Measurements from ENCODE around the gene ATF7IP.

Gene ATF7IP

DNA sequence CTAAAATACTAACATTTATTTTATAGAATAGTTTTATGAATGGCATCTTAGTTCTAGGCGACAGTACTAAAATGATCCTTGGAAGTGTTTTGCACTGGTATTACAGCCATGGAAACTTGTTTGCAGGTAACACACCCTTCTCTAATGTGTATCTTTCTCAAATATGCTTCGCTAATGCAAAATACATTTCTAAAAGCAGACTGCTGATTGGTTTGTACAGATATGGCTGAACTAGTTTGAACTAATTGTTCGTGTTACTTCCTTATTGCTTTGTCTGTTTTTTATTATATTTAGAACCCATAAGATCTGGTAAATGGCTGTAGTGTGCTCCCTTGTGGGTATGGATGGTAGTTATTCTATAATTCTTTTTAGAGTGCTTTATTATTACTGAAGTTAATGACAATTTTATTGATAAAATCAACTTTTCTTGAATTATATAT is 53.0 kb downstream of the ATF7IP start:
- DNase-seq (ENCODE audit: low read depth in 2 of 2), result no peak

DNA sequence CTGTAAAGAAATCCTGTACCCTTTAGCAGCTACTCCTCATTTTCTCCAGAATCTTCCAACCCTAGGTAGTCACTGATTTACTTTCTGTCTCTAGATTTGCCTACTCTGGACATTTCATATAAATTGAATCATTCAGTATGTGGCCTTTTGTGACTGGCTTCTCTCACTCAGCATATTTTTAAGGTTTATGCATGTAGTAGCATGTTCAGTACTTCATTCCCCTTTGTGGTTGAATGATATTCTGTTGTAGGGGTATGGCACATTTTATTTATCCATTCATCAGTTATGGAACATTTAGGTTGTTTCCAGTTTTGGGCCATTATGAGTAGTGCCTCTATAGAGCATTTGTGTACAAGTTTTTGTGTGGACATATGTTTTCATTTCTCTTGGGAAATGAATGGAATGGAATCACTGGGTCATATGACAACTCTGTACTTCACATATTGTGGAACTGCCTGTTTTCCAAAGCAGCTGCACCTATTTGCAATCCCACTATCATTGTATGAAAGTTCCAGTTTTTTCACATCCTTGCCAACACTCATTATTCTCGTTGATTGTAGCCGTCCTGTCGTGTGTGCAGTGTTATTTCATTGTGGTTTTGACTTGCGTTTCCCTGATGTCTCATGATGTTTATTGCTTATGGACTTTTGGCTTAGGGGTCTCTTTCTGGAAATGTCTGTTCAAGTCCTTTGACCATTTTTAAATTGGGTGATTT is 57.2 kb downstream of the ATF7IP start:
- DNase-seq (ENCODE audit: low read depth in 2 of 2), result no peak

DNA sequence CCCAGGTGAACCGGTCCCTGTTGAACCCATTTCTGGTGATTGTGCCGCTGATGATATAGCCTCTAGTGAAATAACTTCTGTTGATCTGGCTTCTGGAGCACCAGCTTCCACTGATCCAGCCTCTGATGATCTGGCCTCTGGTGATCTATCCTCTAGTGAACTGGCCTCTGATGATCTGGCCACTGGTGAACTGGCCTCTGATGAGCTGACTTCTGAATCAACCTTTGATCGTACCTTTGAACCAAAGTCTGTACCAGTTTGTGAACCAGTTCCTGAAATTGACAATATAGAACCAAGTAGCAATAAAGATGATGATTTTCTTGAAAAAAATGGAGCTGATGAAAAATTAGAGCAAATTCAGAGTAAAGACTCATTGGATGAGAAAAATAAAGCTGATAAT is 59.1 kb downstream of the ATF7IP start:
- DNase-seq (ENCODE audit: low read depth in 2 of 2), result no peak

DNA sequence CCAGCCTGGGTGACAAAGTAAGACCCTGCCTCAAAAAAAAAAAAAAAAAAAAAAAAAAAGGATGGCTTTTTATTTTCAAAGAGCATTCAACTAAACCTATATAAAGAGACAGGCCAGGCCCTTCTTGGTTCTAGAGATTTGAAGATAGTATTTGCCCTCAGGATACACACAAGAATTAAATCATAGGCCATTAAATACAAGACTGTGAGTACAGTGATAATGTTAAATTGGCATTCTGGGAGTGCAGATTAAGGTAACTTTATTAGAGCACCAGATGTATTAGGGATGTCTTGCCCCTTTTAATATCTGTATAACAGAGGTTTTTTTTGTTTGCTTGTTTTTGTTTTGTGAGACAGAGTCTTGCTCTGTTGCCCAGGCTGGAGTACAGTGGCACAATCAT is 61.3 kb downstream of the ATF7IP start:
- no peak for DNase-seq (ENCODE audit: low read depth in 2 of 2)

DNA sequence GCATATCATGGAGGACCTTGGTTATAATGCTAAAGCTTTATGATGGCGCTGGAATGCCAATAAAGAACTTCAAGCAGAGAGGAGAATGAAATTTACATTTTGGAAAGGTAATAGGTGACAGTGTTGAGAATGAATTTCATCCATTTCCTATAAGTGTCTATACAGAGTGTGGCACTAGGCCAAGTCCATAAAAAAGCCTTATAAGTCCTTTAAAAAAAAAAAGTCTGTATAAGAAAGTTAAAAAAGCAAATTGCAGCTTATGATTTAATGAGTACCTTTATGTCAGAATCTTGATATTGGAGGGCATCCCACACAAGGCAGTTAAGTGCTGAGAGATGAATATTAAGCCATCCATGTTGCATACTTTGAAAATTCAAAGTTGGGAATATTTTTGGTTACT is 62.4 kb downstream of the ATF7IP start:
- no peak for DNase-seq (ENCODE audit: low read depth in 2 of 2)

DNA sequence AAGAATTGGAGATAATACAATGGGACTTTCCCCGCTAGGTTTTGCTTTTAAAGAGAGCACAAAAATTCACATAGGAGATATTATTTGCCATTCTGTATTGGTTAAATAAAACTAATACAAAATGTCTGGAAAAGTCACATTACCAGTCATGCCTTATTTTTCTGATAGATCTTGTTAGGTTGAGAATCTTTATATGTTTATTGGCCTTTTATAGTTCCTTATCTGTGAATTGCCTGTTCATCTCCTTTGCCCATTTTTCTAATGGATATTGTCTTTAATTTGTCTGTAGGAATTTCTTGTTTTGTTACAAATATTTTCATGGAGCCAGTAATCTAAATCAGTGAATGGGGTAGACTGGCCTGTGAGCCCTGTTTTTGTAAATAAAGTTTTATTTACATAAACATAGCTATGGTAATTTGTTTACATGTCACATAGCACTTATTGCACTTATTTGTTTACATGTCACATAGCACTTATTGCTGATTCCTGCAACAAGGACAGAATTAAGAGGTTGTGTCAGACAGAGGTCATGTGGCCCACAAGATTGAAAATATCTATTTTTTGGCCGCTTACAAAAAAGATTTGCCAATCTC is 65.0 kb downstream of the ATF7IP start:
- no peak for DNase-seq (ENCODE audit: low read depth in 2 of 2)

DNA sequence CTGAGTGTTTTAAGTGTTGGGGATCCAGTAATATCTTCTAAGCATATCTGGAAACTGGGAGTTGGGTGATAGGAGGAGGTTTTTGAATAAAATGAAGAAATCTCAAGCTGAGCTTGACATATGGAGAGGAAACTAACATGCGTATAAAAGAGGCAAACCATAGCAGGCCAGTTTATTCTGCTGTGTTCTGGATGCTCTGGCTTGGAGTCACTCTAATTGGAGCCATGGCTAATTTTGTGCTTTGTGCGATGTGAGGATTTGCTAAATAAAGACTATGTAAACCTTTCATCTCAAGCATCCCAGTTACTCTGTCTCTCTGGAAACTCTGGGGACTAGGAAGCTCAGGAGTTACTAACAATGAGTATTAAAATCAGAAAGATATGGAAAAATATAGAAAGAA is 66.5 kb downstream of the ATF7IP start:
- no peak for DNase-seq (ENCODE audit: low read depth in 2 of 2)

DNA sequence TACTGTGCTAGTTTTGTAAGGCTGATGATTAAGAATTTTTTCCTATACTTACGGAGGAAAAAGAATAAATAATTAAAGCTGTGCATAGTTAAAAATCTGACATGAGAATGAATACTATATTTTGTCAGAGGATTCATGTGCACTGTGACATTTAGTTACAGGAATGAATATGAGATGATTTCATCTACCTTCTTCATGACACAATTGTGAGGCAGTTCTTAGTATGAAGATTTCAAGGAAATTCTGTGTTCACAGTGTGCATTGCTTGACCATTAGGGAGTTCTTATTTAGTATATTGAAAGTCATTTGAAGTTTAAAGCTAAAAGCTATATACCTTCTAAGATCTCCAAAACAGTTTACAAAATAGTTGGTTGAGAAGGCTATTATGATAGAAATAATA is 70.1 kb downstream of the ATF7IP start:
- DNase-seq (ENCODE audit: low read depth in 2 of 2), result no peak

DNA sequence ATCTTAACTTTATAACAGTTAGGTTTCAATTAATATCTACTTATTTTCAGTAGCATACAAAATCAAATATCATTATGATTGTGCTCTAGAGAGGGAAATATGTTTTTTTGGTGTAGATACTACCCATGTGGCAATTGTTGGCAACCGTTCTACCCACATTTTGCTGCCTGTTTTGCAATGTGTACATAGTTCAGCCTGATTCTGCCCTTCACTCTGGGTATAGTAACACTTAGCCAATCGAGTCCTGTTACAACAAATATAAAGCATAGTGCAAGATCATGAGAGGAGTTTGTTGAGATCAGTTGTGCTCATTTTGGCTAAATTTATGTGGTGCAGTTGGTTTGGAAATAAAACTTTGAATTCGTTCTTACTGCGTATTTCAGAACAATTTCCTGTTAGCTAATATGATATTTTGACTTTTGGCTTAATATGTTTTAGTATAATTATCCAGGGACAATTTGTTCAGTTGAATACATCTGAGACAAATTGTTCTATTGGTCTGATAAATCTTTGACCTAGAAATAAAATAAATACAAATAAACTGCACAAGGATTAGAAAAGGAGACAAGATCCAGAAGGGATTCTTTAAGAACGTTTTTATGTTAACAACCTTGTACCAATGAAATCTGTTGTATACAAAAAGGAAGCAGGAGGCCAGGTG is 76.9 kb downstream of the ATF7IP start:
- no peak for DNase-seq (ENCODE audit: low read depth in 2 of 2)

DNA sequence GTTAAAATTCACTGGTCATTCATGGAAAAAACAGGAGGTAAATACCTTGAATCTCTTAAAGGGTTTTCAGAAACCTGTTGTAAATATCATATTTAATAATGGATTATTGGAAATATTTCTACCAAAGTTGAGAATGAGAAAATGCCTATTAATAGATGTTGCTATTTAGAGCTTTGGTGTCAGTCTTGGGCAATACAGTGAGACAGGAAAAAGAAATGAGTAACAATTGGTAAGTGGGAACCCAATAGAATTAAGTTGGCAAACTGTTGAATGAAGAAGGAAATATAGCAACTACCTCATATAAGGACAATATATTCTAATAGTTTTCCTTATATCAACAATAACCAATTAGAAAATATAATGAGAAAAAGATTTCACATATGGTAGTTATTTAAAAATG is 78.0 kb downstream of the ATF7IP start:
- DNase-seq (ENCODE audit: low read depth in 2 of 2), result no peak

DNA sequence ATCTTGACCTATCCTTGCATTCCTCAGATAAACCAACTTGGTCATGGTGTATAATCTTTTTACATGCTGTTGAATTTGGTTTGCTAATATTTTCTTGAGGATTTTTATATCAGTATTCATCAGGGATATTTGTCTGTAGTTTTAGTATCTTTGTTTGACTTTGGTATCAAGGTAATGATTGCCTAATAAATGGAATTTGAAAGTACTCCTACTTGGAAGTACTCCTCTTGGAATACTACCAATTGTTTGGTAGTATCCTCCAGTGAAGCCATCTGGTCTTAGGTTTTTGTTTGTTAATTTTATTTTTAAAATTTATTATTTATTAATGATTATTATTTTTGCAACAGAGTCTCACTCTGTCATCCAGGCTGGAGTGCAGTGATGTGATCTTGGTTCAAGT is 85.0 kb downstream of the ATF7IP start:
- no peak for DNase-seq (ENCODE audit: low read depth in 2 of 2)

DNA sequence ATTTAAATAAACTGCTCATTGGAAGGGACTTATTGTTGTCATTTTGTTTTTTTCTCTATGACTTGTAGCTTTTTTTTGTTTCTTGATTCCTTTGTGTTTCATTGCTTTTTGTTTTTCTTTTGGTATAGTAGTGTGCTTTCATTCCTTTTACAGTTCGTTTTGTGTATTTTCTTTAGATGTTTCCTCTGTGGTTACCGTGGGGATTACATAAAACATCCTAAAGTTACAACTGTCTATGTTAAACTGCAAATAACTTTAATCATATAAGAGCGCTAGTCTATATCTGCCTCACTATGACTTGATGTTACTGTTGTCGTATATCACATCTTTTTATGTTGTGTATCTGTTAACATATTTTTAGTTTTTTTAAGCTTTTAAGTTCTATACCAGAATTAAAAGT is 86.9 kb downstream of the ATF7IP start:
- no peak for DNase-seq (ENCODE audit: low read depth in 2 of 2)

DNA sequence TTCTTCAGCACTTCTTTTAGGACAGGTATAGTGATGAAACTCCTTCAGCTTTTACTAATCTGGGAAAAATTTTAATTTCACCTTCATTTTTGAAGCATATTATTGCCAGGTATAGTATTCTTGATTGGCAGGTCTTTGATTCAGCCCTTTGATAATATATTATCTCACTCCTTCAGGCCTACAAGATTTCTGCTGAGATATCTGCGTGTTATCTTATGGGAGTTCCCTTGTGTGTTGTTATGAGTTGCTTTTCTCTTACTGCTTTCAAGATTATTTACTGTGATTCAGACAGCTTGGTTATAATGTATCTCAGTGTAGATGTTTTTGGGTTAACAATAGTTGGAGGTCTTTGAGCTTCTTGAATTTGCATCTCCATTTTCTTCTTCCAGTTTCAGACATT is 87.4 kb downstream of the ATF7IP start:
- no peak for DNase-seq (ENCODE audit: low read depth in 2 of 2)

DNA sequence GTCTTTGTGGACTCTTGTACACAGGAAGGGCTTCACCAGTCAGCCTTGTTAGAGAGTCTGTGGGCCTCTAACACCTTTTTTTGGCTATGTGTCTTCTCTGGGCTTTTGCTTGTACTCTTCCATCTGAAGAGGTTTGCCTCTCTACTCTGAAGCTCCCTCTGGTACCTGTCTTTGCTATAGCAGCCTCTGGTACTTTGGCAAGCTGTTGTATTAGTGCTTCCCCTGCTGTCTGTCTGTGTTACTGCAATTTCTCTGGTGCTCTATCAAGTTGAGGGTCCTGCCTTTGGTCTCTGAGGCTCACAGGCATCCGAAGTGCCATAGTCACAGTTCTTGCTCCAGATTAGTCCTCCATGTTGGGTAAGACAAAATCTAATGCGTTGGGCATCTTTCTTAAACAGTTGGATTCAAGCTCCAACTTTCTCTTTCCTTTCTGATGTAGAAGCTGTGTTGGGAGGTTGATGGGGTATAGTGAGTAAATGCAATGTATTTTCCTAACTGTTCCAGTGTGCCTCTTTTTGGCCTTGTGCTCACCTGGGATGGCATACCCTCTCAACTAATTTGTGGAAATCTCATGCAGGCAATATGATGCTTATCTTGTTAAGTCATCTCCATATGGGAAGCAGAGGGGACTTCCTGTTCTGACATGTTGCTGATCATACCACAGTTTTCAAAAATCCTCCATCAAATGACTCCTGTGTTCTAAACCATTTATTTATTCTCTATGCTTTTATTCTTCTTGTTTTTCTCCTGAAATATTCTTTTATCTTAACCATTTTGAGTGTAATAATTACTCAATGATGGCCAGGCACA is 88.8 kb downstream of the ATF7IP start:
- no peak for DNase-seq (ENCODE audit: low read depth in 2 of 2)

DNA sequence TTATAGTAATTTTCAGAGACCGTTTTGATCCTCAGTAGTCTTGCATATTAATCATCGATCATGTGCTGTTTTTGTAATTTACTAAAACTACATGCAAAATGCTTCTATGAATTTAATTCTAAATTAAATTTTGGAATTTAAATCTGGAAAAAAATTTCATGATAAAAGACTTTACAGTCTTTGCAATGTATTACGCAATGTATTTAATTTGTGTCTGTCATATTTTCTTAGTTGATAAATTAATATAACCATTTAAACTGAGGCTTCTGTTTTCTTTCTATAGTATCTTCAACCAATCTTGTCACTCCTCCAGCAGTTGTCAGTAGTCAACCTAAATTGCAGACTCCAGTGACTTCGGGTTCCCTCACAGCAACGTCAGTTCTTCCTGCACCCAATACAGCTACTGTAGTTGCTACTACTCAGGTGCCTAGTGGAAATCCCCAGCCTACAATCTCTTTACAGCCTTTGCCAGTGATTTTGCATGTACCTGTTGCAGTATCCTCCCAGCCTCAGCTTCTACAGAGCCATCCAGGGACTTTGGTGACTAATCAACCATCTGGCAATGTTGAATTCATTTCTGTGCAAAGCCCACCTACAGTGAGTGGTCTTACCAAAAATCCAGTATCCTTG is 94.8 kb downstream of the ATF7IP start:
- no peak for DNase-seq (ENCODE audit: low read depth in 2 of 2)

DNA sequence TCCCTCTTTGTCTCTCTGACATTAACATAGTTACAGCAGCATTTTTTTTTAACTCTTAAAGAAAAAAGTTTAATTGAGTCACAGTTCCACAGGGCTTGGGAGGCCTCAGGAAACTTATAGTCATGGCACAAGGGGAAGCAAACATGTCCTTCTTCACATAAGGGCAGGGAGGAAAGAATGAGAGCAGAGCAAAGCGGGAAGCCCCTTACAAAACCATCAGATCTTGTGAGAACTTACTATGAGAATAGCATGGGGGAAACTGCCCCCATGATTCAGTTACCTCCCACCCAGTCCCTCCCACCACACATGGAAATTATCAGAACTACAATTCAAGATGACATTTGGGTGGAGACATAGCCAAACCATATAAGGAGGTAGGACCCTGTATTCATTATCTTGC is 106.0 kb downstream of the ATF7IP start:
- DNase-seq (ENCODE audit: low read depth in 2 of 2), result no peak

DNA sequence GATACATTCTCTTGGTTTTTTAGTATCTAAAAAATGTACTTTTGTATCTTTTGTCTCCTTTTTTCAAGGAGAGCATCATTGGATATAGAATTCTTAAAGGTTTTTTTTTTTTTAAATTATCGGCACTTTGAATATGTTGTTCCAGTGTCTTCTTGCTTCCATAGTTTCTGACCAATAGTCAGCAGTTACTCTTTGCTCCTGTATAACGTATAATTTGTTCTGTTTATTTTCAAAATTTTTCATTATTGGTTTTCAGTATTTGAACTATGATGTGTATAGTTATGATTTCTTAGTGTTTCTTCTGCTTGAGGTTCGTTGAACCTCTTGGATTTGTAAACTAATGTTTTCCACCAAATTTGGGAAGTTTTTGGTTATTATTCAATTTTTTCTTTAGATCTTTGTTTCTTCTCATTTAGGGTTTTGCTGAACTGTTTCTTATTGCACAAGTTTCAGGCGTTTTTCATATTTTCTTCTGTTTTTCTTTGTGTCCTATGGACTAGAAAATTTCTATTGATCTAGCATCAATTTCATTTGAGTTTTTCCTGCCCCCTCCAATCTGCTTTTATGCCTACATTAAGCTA is 108.3 kb downstream of the ATF7IP start:
- no peak for DNase-seq (ENCODE audit: low read depth in 2 of 2)

DNA sequence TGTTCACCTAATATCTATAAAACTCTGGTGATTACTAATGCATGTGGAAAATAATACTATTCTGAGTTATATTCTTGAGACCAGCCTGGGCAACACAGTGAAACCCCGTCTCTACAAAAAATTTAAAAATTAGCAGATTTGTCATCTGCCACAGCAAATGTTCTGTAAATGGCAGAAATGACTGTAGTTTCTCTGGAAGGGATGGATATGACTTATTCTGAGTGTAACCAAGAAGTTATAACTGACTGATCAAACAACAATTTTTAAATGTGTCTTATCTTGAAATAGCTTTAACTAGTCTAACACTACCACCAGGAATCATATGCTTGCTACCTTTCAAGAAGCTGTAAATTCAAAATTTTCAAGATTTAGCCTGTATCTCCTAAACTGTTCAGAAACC is 113.5 kb downstream of the ATF7IP start:
- no peak for DNase-seq (ENCODE audit: low read depth in 2 of 2)

DNA sequence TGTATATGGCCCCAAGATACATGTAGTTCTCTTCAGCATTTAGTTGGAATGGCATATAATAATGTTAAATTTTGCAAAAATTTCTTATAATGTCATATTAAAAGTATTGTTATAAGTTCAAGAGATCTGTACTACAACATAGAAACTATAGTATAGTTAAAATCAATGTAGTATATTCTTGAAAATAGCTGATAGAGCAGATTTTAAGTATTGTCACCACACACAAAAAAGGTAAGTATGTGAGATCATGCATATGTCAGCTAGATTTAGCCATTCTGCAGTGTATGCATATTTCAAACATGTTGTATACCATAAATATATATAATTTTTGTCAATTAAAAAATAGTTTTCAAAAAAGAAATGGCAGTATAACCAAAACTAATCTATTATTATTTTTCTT is 115.7 kb downstream of the ATF7IP start:
- DNase-seq (ENCODE audit: low read depth in 2 of 2), result no peak

DNA sequence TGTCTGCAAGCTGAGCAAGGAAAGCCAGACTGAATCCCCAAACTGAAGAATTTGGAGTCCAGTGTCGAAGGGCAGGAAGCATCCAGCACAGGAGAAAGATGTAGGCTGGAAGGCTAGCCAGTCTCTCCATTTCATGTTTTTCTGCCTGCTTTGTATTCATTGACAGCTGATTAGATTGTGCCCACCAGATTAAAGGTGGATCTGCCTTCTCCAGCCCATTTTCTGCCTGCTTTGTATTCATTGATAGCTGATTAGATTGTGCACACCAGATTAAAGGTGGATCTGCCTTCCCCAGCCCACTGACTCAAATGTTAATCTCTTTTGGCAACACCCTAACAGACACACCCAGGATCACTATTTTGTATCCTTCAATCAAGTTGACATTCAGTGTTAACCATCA is 116.9 kb downstream of the ATF7IP start:
- no peak for DNase-seq (ENCODE audit: low read depth in 2 of 2)

DNA sequence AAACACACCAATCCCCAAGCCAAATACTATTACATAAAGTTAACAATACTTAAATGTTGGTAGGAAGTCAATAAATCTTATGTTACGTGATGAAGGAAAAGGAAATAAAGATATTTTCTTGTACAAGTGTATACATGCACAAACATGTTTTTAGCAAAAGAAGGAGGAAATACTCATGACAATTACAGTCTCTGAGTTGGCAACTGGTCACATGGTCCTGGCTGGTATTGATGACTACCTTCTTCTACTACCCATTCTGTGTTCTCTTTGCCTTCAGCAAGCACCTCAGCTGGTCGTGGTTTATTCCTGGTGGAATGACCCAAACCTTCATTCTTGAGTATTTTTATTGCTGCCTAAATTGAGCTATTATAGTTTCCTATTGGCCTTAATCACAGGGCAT is 117.4 kb downstream of the ATF7IP start:
- no peak for DNase-seq (ENCODE audit: low read depth in 2 of 2)

DNA sequence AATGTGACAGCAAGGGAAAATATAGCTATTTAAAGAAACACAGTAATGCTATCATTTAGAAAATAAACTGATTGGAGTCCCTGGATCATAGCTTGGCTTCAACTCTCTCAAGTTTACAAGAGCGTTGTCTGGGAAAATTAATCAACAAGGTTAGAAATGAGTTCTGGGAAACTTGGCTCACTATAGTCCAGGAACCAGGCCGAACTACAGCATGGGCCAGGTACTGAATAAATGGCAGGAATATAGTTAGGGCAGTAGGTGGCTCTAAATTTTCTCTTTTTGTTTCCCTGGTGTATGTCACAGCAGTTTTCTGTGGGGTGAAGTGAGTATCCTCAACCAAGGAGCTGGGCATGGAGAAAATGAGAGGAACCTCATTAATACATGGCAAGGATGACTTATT is 129.8 kb downstream of the ATF7IP start:
- no peak for DNase-seq (ENCODE audit: low read depth in 2 of 2)
